Lower lobe of right lung (tissue), 2 donors: ENCODE measurements around the gene TRIM8. TPM values are rescaled to one million over a fixed set of nuclear protein-coding genes. Genes with fewer than 3 reads are reported as not detected.
A peak's percentile ranks its signal among the peaks of the same experiment; 100 is the strongest.

Experiments
- ATAC-seq, 2 donors: fragments of 200-7000 bp; cut with Tn5 transposase; one replicate each; pipeline ENCODE4 v1.9.1; 2020 to 2022; ENCODE audit warnings: mild to moderate bottlenecking in 2 of 2, moderate library complexity in 2 of 2
- DNase-seq: peaks from one replicate; pipeline ENCODE4 v3.0.0-alpha.2; 2020
- H3K27ac ChIP-seq: fragments of 200-600 bp; one replicate; pipeline ENCODE4 v1.8.0; 2022
- H3K27me3 ChIP-seq: fragments of 200-600 bp; one replicate; pipeline ENCODE4 v1.8.0; 2022; ENCODE audit warnings: low read depth
- H3K36me3 ChIP-seq: fragments of 200-600 bp; one replicate; pipeline ENCODE4 v1.8.0; 2022; ENCODE audit warnings: mild to moderate bottlenecking
- H3K4me1 ChIP-seq: fragments of 200-600 bp; one replicate; pipeline ENCODE4 v1.8.0; 2022
- H3K4me3 ChIP-seq: fragments of 200-600 bp; one replicate; pipeline ENCODE4 v1.8.0; 2022; ENCODE audit warnings: mild to moderate bottlenecking
- H3K9me3 ChIP-seq: fragments of 200-600 bp; one replicate; pipeline ENCODE4 v1.8.0; 2022
- CTCF ChIP-seq: fragments of 200-600 bp; IDR thresholded peaks from one replicate; pipeline ENCODE4 v1.8.0; 2022; ENCODE audit warnings: antibody characterized with exemption, mild to moderate bottlenecking
- intact Hi-C: fragments of 100-400 bp; cut with DNase I; formaldehyde crosslinking; loops from one replicate; pipeline ENCODE4 v1.11.0; 2022
- total RNA-seq: library from RNA; stranded (reverse); fragmentation: NEBNext Ultra II Directional; extraction: Animal tissue kit (Norgen Biotek cat#: 25700); gene quantifications from one replicate; pipeline ENCODE4 v1.2.1, GENCODE V29; 2021
- donor health status: DM: no; HTN: yes; CAD: no; lungs with severe emphysema.

The TRIM8 gene
- total RNA-seq, 1 donor from 2014 or later = 142 TPM

GRCh38 chr10:102678068-102678400, 33.8 kb downstream of the TRIM8 start:
- Histone ChIP-seq H3K36me3 (no peaks in the 10 kb centered on the region), H3K9me3 (no peaks in the 10 kb centered on the region), H3K27me3 (no peaks in the 10 kb centered on the region), H3K4me3 (no peak overlapping the region), H3K27ac (peak overlapping the region; percentile 82), H3K4me1 (peaks cover 62% of the 10 kb centered on the region)
- intact Hi-C loops = no loop called here
- no peak for TF ChIP-seq CTCF
- no peak for DNase-seq
- no peak for ATAC-seq

GRCh38 chr10:102678842-102679289, 34.6 kb downstream of the TRIM8 start:
- Histone ChIP-seq H3K27me3 (no peaks in the 10 kb centered on the region), H3K4me3 (peak overlapping the region; percentile 7), H3K36me3 (no peaks in the 10 kb centered on the region), H3K4me1 (peaks cover 54% of the 10 kb centered on the region), H3K9me3 (no peaks in the 10 kb centered on the region), H3K27ac (peak overlapping the region; percentile 7)
- intact Hi-C loops = no loop called here
- peak; percentile 77 to 79 for ATAC-seq
- TF ChIP-seq CTCF = peak; percentile 75
- peak; percentile 85 for DNase-seq

DNA sequence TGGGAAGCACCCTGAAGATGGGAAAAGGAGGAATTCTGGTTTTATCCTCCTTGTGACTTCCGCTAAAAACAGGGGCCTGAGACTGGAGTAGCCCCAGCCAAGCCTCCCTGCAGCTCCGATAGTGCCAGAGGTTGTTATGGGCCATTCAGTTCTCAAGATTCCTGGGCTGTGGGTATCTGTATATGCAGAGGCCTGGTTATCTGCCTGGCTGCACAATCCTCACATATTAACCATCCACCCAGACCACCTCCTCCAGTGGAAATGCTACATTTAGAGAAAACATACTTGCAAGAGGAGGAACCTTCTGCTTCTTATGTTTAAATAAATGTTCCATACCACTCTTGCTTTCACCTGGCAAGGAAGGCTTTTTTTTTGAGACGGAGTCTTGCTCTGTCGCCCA, 35.3 kb downstream of the TRIM8 start:
- Histone ChIP-seq H3K36me3 (no peaks in the 10 kb centered on the region), H3K4me1 (peaks cover 47% of the 10 kb centered on the region), H3K27ac (no peak overlapping the region), H3K4me3 (no peak overlapping the region), H3K9me3 (no peaks in the 10 kb centered on the region), H3K27me3 (no peaks in the 10 kb centered on the region)
- TF ChIP-seq CTCF = no peak
- DNase-seq (no peak), ATAC-seq (no peak)
- intact Hi-C loops = no loop called here

DNA sequence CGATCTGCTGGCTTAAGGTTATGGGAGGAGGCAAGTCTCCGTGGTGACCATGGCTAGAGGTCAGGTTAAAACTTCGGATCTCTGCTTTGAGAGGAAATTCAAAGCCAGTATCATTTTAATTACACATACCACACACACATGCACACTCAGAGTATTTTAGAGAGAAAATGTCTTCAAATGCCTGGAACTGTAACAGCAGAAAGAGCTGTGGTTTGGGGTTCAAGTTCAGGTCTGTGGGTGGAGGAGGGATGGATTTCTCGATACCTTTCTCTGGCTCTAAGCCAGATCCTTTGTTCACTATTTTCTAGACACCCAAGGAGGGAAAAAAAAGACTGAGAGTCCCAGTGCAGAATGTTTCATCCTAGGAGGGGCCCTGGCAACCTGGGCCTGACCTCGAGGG, 37.4 kb downstream of the TRIM8 start:
- no peak for DNase-seq
- intact Hi-C loops = no loop called here
- no peak for TF ChIP-seq CTCF
- Histone ChIP-seq H3K4me3 (no peak overlapping the region), H3K27ac (no peak overlapping the region), H3K27me3 (no peaks in the 10 kb centered on the region), H3K4me1 (peaks cover 26% of the 10 kb centered on the region), H3K9me3 (no peaks in the 10 kb centered on the region), H3K36me3 (peaks cover 11% of the 10 kb centered on the region)
- no peak for ATAC-seq

GRCh38 chr10:102682416-102682815, 38.1 kb downstream of the TRIM8 start:
- Histone ChIP-seq H3K36me3 (peaks cover 11% of the 10 kb centered on the region), H3K27ac (no peak overlapping the region), H3K9me3 (no peaks in the 10 kb centered on the region), H3K27me3 (no peaks in the 10 kb centered on the region), H3K4me1 (peaks cover 18% of the 10 kb centered on the region), H3K4me3 (no peak overlapping the region)
- intact Hi-C loops = no loop called here
- ATAC-seq = peak; percentile 18 to 68
- DNase-seq = peak; percentile 63
- TF ChIP-seq CTCF = no peak

DNA sequence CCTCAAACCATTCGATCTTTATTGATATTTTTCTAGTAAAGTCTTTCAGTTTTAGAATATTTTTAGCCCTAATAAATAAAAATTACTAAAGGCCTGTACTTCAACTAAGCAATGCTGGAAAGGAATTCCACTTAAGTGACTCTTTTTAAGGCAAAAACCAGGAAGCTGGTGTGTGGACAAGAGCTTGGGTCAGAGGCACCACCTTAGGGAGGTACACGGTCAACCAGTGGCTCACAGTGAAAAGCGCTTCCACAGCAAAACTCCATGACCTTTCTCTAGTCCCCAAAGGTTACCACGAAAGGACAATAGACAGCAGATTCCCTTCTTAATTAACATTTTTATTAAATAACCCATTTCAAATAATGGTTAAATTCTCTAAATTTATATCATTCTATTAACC, 38.7 kb downstream of the TRIM8 start:
- ATAC-seq (no peak), DNase-seq (no peak)
- Histone ChIP-seq H3K27ac (no peak overlapping the region), H3K4me1 (peaks cover 13% of the 10 kb centered on the region), H3K36me3 (peaks cover 11% of the 10 kb centered on the region), H3K9me3 (no peaks in the 10 kb centered on the region), H3K27me3 (no peaks in the 10 kb centered on the region), H3K4me3 (no peak overlapping the region)
- intact Hi-C loops = no loop called here
- TF ChIP-seq CTCF = no peak
